Measurements from ENCODE around the gene MIER2.

DNA sequence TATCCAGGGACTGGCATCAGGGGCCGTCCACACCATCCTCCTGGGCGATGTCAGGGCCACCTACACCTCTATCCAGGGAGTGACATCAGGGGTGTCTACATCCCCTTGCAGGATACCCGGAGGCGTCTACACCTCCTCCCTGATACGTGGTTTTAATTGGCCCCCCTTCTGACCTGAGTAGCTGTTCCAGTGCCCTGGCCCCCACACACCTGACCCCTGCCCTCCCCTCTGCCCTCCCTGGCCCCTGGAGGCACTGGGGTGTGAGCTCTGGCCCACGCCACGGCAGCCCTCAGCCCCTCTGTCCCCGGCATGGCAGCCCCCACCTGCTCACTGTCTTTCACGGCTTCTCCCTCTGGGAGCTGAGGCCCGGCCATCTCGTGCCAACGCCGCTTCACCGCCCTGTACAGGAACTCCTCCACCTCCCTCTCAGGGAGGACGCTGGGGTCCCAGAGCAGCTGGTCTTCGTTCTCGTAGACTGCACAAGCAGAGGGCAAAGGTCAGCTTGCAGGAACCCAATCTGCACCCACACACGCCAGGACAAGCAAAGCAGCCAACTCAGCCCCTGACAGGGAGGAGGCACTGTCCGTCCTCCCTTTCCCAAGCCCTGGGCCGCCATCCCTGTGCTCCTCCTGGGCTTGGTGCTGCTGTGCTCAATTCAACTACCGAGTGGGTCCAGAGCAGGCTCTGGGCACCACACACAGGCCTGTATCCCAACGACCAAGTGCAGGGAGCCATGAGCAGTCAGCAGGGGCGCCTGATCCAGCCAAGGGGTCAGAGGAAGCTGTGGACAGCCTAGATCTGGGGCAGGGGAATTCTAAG, 31.2 kb downstream of the MIER2 start:
- TF ChIP-seq RXRA (IDR thresholded peaks at IDR 0.05; ENCODE audit: borderline replicate concordance, low read depth) (no peak), POLR2AphosphoS5 (IDR thresholded peaks at IDR 0.05; ENCODE audit: low read depth, low read length) (no peak), TAF1 (IDR thresholded peaks at IDR 0.05; ENCODE audit: borderline replicate concordance, low read depth, low read length) (no peak), SMC3 (IDR thresholded peaks at IDR 0.05; ENCODE audit: low read depth, low read length) (no peak)
- TF ChIP-seq, protein P1, sequence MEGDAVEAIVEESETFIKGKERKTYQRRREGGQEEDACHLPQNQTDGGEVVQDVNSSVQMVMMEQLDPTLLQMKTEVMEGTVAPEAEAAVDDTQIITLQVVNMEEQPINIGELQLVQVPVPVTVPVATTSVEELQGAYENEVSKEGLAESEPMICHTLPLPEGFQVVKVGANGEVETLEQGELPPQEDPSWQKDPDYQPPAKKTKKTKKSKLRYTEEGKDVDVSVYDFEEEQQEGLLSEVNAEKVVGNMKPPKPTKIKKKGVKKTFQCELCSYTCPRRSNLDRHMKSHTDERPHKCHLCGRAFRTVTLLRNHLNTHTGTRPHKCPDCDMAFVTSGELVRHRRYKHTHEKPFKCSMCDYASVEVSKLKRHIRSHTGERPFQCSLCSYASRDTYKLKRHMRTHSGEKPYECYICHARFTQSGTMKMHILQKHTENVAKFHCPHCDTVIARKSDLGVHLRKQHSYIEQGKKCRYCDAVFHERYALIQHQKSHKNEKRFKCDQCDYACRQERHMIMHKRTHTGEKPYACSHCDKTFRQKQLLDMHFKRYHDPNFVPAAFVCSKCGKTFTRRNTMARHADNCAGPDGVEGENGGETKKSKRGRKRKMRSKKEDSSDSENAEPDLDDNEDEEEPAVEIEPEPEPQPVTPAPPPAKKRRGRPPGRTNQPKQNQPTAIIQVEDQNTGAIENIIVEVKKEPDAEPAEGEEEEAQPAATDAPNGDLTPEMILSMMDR (IDR thresholded peaks at IDR 0.05) = no peak
